Measurements from ENCODE around the gene RIC8B.

DNA sequence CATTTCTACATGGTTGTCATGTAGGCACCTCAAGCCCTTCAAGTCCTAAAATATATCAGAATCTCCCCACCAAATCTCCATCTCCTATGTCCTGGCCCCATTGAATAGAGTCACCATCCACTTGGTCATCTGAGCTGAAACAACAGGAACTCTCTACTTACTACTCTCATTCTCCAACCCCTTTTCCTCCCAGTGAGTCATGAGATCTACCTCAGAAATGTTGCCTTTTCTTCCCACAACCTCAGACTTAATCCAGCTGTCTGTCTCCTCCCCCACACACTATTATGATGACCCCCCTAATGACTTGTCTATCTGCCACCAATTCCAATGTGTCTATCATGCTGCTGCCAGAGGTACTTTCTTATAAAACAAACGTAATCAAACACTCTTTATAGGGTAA, 108.9 kb downstream of the RIC8B start:
- TF ChIP-seq SP1 (IDR thresholded peaks at IDR 0.05), result no peak
- no peak for TF ChIP-seq L3MBTL2 (conservative IDR thresholded peaks at IDR 0.05)
- TF ChIP-seq ZNF384 (IDR thresholded peaks at IDR 0.05), result no peak
- no peak for TF ChIP-seq LEF1 (IDR thresholded peaks at IDR 0.05; ENCODE audit: borderline replicate concordance)

All from HEK293T (cell line).